ENCODE data around the gene TMPRSS6.

Gene TMPRSS6

GRCh38 chr22:37028692-37029674 lies 80.5 kb downstream of the TMPRSS6 start:
- no peaks in the 10 kb centered on the region for H3K27me3 ChIP-seq (ENCODE audit: control insufficient read depth, low read length)
- H3F3A ChIP-seq (ENCODE audit: control insufficient read depth, insufficient read depth): no peaks in the 10 kb centered on the region
- H3K27ac ChIP-seq (ENCODE audit: low read depth, low read length): no peak overlapping the region
- H3K9me3 ChIP-seq (ENCODE audit: control insufficient read depth, insufficient read depth, low read length): no peaks in the 10 kb centered on the region
- H3K9me2 ChIP-seq (replicated peaks; ENCODE audit: control insufficient read depth, low read length): no peaks in the 10 kb centered on the region
- H3K36me3 ChIP-seq (ENCODE audit: control insufficient read depth, low read length): peaks cover 14% of the 10 kb centered on the region
- H3K4me1 ChIP-seq (ENCODE audit: control insufficient read depth, low read length): no peaks in the 10 kb centered on the region
- H3K4me3 ChIP-seq (ENCODE audit: low read length): no peak overlapping the region
- no peak for TF ChIP-seq EZH2phosphoT487 (IDR thresholded peaks at IDR 0.05; ENCODE audit: borderline replicate concordance, low read length)
- no peak for TF ChIP-seq CTCF (IDR thresholded peaks at IDR 0.05; ENCODE audit: low read depth, low read length, poor library complexity, severe bottlenecking)
- no peaks in the 10 kb centered on the region for H4K20me1 ChIP-seq (ENCODE audit: control insufficient read depth, insufficient read depth, low read depth, low read length)
- no peak overlapping the region for H3K4me2 ChIP-seq (ENCODE audit: low read length)
- no peaks in the 10 kb centered on the region for H3K79me2 ChIP-seq (ENCODE audit: control insufficient read depth, low read length)

GRCh38 chr22:37027556-37027955 lies 82.0 kb downstream of the TMPRSS6 start:
- H4K20me1 ChIP-seq (ENCODE audit: control insufficient read depth, insufficient read depth, low read depth, low read length): no peaks in the 10 kb centered on the region
- no peak overlapping the region for H3K27ac ChIP-seq (ENCODE audit: low read depth, low read length)
- H3K4me2 ChIP-seq (ENCODE audit: low read length): no peak overlapping the region
- no peaks in the 10 kb centered on the region for H3K27me3 ChIP-seq (ENCODE audit: control insufficient read depth, low read length)
- H3K36me3 ChIP-seq (ENCODE audit: control insufficient read depth, low read length): peaks cover 14% of the 10 kb centered on the region
- H3K4me1 ChIP-seq (ENCODE audit: control insufficient read depth, low read length): no peaks in the 10 kb centered on the region
- H3K79me2 ChIP-seq (ENCODE audit: control insufficient read depth, low read length): peaks cover 2% of the 10 kb centered on the region; the same call in 1 of the 2 replicates
- H3K9me3 ChIP-seq (ENCODE audit: control insufficient read depth, insufficient read depth, low read length): no peaks in the 10 kb centered on the region
- H3F3A ChIP-seq (ENCODE audit: control insufficient read depth, insufficient read depth): no peaks in the 10 kb centered on the region
- no peak overlapping the region for H3K4me3 ChIP-seq (ENCODE audit: low read length)
- no peak for TF ChIP-seq CTCF (IDR thresholded peaks at IDR 0.05; ENCODE audit: low read depth, low read length, poor library complexity, severe bottlenecking)
- TF ChIP-seq EZH2phosphoT487 (IDR thresholded peaks at IDR 0.05; ENCODE audit: borderline replicate concordance, low read length): no peak
- no peaks in the 10 kb centered on the region for H3K9me2 ChIP-seq (replicated peaks; ENCODE audit: control insufficient read depth, low read length)

GRCh38 chr22:37026325-37026724 lies 83.2 kb downstream of the TMPRSS6 start:
- no peak overlapping the region for H3K4me2 ChIP-seq (ENCODE audit: low read length)
- no peaks in the 10 kb centered on the region for H3K27me3 ChIP-seq (ENCODE audit: control insufficient read depth, low read length)
- no peak overlapping the region for H3K27ac ChIP-seq (ENCODE audit: low read depth, low read length)
- no peaks in the 10 kb centered on the region for H3K9me2 ChIP-seq (replicated peaks; ENCODE audit: control insufficient read depth, low read length)
- no peaks in the 10 kb centered on the region for H3K9me3 ChIP-seq (ENCODE audit: control insufficient read depth, insufficient read depth, low read length)
- H4K20me1 ChIP-seq (ENCODE audit: control insufficient read depth, insufficient read depth, low read depth, low read length): no peaks in the 10 kb centered on the region
- TF ChIP-seq CTCF (IDR thresholded peaks at IDR 0.05; ENCODE audit: low read depth, low read length, poor library complexity, severe bottlenecking) (no peak), EZH2phosphoT487 (IDR thresholded peaks at IDR 0.05; ENCODE audit: borderline replicate concordance, low read length) (no peak)
- H3F3A ChIP-seq (ENCODE audit: control insufficient read depth, insufficient read depth): no peaks in the 10 kb centered on the region
- peaks cover 5% of the 10 kb centered on the region; the same call in 1 of the 2 replicates for H3K79me2 ChIP-seq (ENCODE audit: control insufficient read depth, low read length)
- H3K4me3 ChIP-seq (ENCODE audit: low read length): no peak overlapping the region
- peaks cover 14% of the 10 kb centered on the region for H3K36me3 ChIP-seq (ENCODE audit: control insufficient read depth, low read length)
- peaks cover 6% of the 10 kb centered on the region for H3K4me1 ChIP-seq (ENCODE audit: control insufficient read depth, low read length)

Data from DOHH2 (cell line).